HL-60/S4 (cell line): Measurements from ENCODE around the gene FUT3.

Experiments used
- in situ Hi-C: fragments of 300-500 bp; cut with MboI; formaldehyde crosslinking; loops from 2 replicates; pipeline ENCODE4 v1.14.3; 2022; ENCODE audit warnings: low sequenced_read_pairs

FUT3 gene

DNA sequence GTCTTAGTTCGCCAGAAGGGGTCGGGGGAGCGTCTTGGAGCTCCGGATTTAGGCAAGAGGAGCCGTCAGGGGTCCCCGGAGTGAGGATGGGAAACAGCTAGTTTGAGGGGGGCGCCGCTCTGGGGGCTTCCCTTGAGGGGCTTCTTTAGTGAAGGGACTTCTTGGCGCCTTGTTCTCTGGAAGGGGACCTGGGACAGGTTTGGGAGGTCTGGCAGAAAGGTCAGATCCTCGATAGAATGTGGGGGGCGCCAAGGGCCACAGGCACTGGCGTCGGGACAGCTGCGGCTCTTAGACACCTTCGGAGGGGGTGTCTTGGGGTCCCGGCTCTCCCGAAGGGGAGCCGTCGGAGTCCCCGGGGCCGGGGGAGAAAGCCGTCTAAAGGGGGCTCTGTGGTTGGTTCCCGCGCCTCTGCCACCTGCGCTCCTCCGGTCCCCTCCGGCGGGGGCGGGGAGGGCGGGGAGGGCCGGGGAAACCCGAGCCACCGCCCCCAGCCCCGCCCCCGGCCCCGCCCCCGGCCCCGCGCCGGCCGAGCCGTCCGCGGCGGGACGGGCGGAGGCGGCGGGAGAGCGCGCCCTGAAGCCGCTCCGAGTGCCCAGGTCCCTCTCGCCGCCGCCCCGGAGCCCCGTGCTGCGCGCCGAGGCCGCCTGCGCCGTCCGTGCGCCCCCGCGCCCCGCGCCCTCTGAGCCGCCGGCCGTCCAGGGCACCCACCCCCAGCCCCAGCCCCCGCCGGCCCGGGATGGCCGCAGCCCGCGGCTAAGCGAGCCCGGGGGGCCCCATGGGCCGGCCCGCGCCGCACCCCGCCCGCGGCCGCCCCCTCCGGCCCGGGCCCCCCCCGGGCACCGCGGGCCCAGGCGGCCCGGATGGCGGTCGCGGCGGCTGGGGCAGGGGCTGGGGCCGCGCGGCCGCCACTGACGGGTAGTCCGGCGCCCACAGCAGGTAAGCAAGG lies 46.5 kb downstream of the FUT3 start, which contains the start of gene NRTN:
Gene NRTN, plus strand, starts transcription at position 552 of the 946 bp plus-strand sequence. CDS start 19,099 bp downstream, outside the sequence.
- in situ Hi-C loops: loop anchor here (10.0 kb wide), 1 partner anchor 220 kb away; no protein-coding TSS in a partner anchor

DNA sequence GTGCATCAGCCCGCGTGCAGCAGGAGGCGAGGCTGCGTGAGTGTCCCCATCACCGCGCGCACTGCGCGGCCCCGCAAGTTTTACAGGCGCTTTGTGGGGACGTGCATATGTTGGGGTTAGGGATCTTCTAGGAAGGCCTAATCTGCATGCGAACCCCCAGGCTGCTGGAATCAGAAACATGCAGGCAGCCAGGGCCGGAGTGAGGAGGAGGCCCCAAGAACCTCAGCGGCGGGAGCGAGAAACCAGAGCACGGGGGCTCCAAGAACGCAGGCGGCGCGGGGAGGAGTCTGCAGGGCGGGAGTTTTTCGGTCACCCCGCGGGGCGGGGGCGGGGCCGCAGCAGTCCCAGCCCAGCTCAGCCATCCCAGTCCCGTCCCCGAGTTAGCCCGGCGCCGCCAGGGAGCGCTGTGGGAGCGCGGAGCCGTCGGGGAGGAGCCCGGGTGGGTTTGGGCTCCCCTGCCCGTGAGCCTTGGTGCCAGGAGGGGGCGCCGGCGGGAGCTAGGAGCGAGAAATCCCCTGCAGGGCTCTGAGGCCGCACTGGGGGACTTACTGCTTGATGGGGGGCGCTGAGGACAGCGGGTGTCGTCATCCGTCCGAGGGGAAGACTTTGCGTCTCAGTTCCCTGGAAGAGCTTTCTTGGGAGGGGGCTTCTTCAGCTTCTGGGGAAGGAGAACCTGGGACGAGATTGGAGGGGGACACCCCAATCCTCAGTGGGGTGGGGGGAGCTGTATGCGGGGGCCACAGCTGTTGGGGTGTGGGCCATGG lies 47.3 kb downstream of the FUT3 start:
- in situ Hi-C loops: loop anchor here (10.0 kb wide), 1 partner anchor 221 kb away; no protein-coding TSS in a partner anchor

DNA sequence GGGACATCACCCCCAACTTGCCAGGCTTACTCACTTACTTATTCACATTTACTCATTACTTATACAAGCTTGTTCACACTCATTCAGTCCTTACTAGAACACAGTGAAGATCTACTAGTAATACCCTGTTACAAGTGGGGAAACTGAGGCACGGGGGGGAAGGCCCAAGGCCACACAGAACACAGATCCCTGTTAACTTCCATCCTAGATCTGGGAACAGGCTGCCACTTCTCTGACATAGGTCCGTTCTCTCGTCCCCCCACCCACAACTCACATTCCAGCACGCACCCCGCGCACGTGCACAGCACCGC lies 47.9 kb downstream of the FUT3 start:
- in situ Hi-C loops: loop anchor here (10.0 kb wide), 1 partner anchor 221 kb away; no protein-coding TSS in a partner anchor

DNA sequence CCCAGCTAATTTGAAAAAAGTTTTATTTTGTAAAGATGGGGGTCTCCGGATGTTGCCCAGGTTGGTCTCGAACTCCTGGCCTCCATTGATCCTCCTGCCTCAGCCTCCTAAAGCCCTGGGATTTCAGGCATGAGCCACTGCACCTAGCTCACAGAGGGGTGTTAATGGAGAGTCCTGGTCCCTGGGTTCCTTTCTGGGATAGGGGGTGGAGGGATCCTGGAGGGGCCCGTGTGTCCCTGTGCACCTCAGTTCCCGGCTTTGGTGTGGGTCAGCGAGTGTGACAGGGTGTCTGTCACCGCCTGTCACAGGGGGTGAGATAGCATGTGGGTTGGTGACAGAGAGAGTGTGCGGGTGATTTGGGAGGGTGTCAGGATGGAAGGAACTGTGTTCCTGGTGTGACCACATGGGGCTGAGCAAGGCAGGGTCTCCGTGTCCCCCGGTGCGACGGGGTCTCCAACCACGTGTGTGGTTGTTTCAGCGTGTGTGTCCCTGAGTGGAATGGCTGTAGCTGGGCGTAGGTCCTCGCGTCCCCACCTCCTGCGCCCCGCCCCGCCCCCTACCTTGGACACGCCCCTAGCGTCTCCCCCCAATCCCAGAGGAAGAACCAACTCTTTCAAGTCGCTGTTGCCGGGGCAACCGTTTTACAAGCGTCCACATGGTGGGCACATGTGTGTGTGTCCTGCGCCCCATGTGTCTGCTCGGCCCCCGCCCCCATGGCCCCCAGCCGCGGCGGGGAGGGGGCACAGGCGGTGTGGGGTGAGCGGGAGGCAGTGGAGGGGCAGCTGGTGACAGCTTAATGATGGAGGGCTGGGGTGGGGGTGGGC lies 49.2 kb downstream of the FUT3 start:
- in situ Hi-C loops: loop anchor here (10.0 kb wide), 1 partner anchor 223 kb away; no protein-coding TSS in a partner anchor

DNA sequence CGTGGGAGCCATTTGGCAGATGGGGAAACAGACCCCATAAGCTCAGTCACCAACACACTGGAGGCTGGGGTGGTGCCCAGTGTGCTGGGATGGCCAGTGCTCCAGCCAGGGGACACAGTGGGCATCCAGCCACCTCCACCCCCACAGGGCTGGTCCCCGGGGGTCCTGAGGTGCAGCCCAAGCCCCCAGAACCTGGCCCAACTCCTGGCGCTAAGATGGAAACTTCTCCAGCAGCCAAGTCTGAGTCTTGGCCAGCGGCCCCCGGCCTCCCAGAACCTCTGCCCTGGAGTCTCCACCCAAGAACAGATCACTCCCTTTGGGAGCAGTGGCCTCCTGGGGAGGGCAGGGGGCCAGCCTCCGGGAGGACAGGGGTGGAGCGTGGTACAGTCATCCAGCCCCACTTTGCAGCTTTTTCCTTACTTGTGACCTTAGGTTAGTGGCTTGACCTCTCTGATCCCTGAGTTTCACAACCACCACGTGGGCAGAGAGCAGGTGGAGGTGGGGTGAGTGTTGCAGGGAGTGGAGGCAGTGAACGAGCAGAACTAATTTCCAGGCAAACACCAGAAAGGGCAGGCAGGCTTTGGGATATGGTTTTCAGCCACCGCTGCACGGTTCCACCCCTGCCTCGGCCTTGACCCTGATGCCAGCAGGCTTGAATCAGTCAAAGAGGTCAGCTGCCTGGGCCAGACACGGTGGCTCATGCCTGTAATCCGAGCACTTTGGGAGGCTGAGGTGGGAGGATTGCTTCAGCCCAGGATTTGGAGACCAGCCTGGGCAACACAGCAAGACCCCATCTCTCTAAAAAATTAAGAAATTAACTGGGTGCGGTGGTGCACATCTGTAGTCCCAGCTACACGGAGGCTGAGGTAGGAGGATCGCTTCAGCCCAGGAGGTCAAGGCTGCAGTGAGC lies 50.6 kb downstream of the FUT3 start:
- in situ Hi-C loops: loop anchor here (10.0 kb wide), 1 partner anchor 224 kb away; no protein-coding TSS in a partner anchor

DNA sequence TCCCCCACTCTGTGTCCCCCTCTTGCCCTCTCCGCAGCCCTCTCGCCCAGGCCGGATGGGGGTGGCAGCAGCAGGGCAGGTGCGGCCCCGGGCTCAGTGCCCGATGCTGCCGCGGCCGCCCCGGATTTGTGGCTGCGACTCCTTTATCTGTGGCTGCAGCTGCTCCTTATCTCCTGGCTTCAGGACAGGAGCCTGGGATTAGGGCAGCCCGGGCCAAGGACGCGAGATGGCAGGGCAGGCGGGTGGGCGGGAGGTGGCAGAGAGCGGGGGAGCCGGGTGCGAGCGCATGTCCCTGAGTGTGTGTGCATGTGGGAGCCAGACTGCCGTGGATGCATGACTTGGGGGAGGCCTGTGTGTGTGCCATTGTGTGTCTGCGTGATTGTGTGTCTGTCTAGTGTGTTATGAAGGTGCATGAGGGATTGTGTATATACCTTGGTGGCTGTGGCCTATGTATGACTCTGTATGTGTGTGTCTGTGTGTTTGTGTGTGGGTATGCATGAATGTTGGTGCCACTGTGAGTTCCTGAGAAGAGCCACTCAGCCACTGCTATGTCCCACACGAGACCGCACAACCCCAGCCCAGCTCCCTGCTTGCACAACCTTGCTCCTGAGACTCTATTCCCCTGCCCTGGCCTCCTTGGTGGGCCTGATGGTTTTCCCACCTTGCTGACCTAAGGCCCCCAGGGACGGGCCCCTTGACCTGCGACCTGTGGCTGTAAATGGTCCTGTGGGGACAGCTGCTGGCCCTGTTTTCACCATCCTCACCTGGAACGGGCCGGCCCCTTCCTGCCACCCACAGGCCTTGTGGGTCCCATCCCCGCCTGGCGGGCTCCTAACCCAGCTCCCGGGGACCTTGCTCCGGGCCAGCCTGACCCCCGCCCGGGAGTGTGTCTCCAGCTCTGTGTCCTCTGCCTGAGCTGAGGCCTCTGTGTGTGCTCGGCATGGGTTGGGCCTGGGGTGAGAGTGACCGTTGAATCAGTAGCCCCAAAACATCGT lies 51.7 kb downstream of the FUT3 start:
- in situ Hi-C loops: loop anchor here (10.0 kb wide), 1 partner anchor 225 kb away; no protein-coding TSS in a partner anchor

DNA sequence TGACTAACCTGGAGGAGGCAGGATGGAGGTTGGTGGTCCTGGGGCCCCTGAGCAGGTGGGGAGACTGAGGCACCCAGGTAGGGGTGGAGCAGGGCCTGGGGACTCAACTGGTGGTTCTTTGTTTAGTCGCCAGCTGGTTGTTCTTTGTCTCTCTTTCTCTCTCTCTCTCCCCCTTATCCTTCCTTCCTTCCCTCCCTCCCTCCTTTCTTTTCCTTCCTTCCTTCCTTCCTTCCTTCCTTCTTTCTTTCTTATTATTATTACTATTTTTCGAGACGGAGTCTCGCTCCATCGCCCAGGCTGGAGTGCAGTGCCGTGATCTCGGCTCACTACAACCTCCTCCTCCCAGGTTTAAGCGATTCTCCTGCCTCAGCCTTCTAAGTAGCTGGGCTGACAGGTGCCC lies 53.0 kb downstream of the FUT3 start:
- in situ Hi-C loops: no loop called here

DNA sequence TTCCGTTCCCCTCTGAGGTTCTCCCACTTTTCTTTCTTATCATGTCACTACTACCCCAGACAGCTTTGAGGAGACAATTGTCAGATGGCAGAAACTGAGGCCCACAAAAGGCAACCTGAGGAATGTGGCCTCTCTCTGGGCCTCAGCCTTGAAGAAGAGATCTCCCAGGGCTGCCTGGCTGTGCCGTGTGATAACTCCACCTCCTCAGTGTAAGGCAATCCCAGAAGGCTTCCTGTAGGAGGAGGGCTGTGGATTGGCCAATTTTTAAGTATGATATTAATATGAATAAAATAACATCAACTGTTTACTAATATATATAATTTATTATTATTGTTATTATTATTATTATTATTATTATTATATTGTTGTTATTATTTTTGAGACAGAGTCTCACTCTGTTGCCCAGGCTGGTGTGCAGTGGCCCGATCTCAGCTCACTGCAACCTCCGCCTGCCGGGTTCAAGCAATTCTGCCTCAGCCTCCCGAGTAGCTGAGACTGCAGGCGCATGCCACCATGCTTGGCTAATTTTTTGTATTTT lies 55.8 kb downstream of the FUT3 start:
- in situ Hi-C loops: no loop called here

DNA sequence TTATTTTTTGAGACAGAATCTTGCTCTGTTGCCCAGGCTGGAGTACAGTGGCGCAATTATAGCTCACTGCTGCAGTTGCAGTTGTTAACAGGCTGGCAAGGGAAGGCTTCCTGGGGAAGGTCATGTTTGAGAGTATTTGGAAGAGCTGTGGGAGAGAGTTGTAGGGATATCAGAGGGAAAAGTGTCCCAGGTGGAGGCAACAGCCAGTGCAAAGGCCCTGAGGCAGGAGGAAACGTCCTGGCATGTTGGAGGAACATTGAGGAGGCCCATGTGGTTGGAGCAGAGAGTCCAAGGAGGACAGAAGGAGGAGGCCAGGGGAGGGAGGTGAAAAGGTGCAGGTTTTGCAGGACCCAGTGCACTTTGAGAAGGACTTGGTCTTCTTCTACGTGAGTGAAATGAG lies 58.1 kb downstream of the FUT3 start:
- in situ Hi-C loops: no loop called here
